ENCODE results near the gene DET1.

Gene DET1

DNA sequence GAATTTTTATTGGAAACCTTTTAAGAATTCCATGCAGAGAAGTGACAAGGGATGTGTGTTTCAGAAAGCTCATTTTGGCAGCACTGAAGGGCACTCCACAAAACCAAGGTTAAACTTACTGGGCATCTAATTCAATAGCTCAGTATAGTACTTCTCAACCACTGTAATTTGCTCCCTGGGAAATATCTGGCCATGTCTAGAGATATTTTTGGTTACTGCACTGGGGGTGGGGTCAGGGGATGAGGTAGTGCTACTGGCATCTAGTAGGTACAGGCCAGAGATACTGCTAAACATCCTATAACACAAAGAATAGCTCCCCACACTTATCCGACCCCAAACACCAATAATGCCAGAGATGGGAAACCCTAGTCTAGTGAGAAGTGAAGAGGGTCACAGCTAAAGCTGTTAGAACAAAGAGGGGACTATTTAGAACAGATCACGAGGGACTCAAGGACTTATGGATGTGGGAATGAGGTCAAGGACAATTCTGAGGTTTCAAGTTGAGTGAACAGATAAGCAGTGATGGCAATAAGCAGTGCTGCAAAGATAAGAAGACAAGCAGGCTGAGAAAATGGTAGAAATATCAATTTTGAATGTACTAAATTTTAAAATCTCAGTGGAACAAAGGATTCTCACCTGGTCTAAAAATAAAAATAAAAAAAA is 82.5 kb downstream of the DET1 start:
- no peak for DNase-seq
